Measurements from ENCODE around the gene SURF2. TPM values are rescaled to one million over a fixed set of nuclear protein-coding genes. Genes with fewer than 3 reads are reported as not detected.

SURF2 gene
- polyA plus RNA-seq, 1 of the 3 experiments (the other 2 are of a cell fraction): 46.8 TPM

DNA sequence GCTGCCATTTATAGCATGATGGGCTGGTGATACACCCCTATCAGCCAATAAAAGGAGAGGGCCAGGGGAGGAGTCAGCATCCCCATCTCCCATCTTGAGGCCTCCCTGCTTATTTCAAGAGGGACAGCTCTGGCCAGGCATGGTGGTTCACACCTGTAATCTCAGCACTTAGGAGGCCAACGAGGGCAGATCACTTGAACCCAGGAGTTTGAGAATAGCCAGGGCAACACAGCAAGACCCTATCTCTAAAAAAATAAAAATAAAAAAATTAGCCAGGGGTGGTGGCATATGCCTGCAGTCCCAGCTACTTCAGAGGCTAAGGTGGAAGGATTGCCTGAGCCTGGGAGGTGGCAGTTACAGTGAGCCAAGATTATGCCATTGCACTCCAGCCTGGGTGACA lies 51.7 kb downstream of the SURF2 start:
- Histone ChIP-seq H3K36me3 (replicated peaks in 1 of 2; ENCODE audit: control insufficient read depth in 1 of 2, insufficient read depth in 2 of 2, low read length in 1 of 2) (peaks cover 32 to 54% of the 10 kb centered on the region in 2 experiments), H4K20me1 (ENCODE audit: insufficient read depth) (no peaks in the 10 kb centered on the region), H3K4me2 (no peak overlapping the region), H3K9me3 (no peaks in the 10 kb centered on the region), H3K27me3 (ENCODE audit: insufficient read depth) (no peaks in the 10 kb centered on the region), H3K4me3 (ENCODE audit: low read depth in 2 of 2, low read length in 1 of 2) (no peak overlapping the region), H3K27ac (ENCODE audit: low read depth in 2 of 2, low read length in 1 of 2) (no peak overlapping the region), H3F3A (replicated peaks; ENCODE audit: insufficient read depth) (peaks cover 4% of the 10 kb centered on the region), H3K9me2 (no peaks in the 10 kb centered on the region), H3K9ac (no peak overlapping the region), H3K79me2 (ENCODE audit: insufficient read depth) (0 out of 2 replicates have a peak, but pooled peaks cover 6% of the 10 kb centered on the region), H2AFZ (ENCODE audit: low read depth) (no peak overlapping the region), H3K4me1 (ENCODE audit: control insufficient read depth in 1 of 2, insufficient read depth in 2 of 2, low read depth in 1 of 2, low read length in 1 of 2) (no peaks in the 10 kb centered on the region)
- WGBS (ENCODE audit: low lambda C conversion rate): 67% methylated on average over 1 of the region's 1 CpG
- ChIA-PET POLR2A (no interaction called here), CTCF (interaction anchor here (1.2 to 1.4 kb wide), 3 partner anchors 51 to 82 kb away, joined by 3 to 4 read pairs (median 3); partner anchors contain the start of gene SLC2A6)
- TF ChIP-seq FOSL2 (IDR thresholded peaks at IDR 0.05; ENCODE audit: borderline replicate concordance, low read depth) (no peak), NFIC (IDR thresholded peaks at IDR 0.05; ENCODE audit: borderline replicate concordance) (no peak), RXRA (IDR thresholded peaks at IDR 0.05; ENCODE audit: borderline replicate concordance, low read depth) (no peak), RFX5 (IDR thresholded peaks at IDR 0.05; ENCODE audit: low read length) (no peak), EZH2phosphoT487 (IDR thresholded peaks at IDR 0.05; ENCODE audit: borderline replicate concordance, low read depth) (no peak), RCOR1 (IDR thresholded peaks at IDR 0.05; ENCODE audit: low read length) (no peak), SIN3A (IDR thresholded peaks at IDR 0.05; ENCODE audit: borderline replicate concordance, low read depth, low read length) (no peak), ELF1 (IDR thresholded peaks at IDR 0.05) (no peak), NRF1 (IDR thresholded peaks at IDR 0.05; ENCODE audit: low read depth, low read length) (no peak), YY1 (IDR thresholded peaks at IDR 0.05; ENCODE audit: low read depth) (no peak), TAF1 (IDR thresholded peaks at IDR 0.05; ENCODE audit: borderline replicate concordance, low read depth, low read length) (no peak), IRF3 (IDR thresholded peaks at IDR 0.05; ENCODE audit: low read depth, low read length) (no peak), RAD21 (IDR thresholded peaks at IDR 0.05; ENCODE audit: low read length) (no peak), JUND (IDR thresholded peaks at IDR 0.05) (no peak)
- TF ChIP-seq, protein P1, sequence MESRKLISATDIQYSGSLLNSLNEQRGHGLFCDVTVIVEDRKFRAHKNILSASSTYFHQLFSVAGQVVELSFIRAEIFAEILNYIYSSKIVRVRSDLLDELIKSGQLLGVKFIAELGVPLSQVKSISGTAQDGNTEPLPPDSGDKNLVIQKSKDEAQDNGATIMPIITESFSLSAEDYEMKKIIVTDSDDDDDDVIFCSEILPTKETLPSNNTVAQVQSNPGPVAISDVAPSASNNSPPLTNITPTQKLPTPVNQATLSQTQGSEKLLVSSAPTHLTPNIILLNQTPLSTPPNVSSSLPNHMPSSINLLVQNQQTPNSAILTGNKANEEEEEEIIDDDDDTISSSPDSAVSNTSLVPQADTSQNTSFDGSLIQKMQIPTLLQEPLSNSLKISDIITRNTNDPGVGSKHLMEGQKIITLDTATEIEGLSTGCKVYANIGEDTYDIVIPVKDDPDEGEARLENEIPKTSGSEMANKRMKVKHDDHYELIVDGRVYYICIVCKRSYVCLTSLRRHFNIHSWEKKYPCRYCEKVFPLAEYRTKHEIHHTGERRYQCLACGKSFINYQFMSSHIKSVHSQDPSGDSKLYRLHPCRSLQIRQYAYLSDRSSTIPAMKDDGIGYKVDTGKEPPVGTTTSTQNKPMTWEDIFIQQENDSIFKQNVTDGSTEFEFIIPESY (IDR thresholded peaks at IDR 0.05; ENCODE audit: borderline replicate concordance, low read depth): no peak
- TF ChIP-seq, protein P2, sequence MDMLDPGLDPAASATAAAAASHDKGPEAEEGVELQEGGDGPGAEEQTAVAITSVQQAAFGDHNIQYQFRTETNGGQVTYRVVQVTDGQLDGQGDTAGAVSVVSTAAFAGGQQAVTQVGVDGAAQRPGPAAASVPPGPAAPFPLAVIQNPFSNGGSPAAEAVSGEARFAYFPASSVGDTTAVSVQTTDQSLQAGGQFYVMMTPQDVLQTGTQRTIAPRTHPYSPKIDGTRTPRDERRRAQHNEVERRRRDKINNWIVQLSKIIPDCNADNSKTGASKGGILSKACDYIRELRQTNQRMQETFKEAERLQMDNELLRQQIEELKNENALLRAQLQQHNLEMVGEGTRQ (IDR thresholded peaks at IDR 0.05; ENCODE audit: borderline replicate concordance, low read depth, low read length): no peak
- TF ChIP-seq, protein P3, sequence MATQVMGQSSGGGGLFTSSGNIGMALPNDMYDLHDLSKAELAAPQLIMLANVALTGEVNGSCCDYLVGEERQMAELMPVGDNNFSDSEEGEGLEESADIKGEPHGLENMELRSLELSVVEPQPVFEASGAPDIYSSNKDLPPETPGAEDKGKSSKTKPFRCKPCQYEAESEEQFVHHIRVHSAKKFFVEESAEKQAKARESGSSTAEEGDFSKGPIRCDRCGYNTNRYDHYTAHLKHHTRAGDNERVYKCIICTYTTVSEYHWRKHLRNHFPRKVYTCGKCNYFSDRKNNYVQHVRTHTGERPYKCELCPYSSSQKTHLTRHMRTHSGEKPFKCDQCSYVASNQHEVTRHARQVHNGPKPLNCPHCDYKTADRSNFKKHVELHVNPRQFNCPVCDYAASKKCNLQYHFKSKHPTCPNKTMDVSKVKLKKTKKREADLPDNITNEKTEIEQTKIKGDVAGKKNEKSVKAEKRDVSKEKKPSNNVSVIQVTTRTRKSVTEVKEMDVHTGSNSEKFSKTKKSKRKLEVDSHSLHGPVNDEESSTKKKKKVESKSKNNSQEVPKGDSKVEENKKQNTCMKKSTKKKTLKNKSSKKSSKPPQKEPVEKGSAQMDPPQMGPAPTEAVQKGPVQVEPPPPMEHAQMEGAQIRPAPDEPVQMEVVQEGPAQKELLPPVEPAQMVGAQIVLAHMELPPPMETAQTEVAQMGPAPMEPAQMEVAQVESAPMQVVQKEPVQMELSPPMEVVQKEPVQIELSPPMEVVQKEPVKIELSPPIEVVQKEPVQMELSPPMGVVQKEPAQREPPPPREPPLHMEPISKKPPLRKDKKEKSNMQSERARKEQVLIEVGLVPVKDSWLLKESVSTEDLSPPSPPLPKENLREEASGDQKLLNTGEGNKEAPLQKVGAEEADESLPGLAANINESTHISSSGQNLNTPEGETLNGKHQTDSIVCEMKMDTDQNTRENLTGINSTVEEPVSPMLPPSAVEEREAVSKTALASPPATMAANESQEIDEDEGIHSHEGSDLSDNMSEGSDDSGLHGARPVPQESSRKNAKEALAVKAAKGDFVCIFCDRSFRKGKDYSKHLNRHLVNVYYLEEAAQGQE (IDR thresholded peaks at IDR 0.05; ENCODE audit: low read depth, low read length): no peak
- DNase-seq: no peak

Small RNA genes within 50 kb of the gene (small RNA-seq; reads per million reads assigned to genes)
- 0 reads per million in 7 experiments for gene RF00019
- 0 reads per million in 7 experiments for gene SNORD24
- gene SNORD36A: 0 reads per million in 7 experiments
- 0 reads per million in 7 experiments for gene SNORD36B
- 0 reads per million in 7 experiments for gene SNORD36C

Other genes starting within 250 kb of the SURF2 start
- gene RALGDS, start 235.3 kb upstream of the SURF2 start, polyA plus RNA-seq (2012; rRNA removed): 64.1 and 64.7 TPM in 2 replicates
- gene GBGT1, start 192.6 kb upstream of the SURF2 start, polyA plus RNA-seq (2012; rRNA removed): 0.45 and 0.51 TPM in 2 replicates
- not detected in 2 replicates for gene OBP2B, start 147.3 kb upstream of the SURF2 start, polyA plus RNA-seq (2012; rRNA removed)
- not detected in 2 replicates for gene ABO, start 81.3 kb upstream of the SURF2 start, polyA plus RNA-seq (2012; rRNA removed)
- 42.1 and 44.5 TPM in 2 replicates for gene SURF6, start 20.4 kb upstream of the SURF2 start, polyA plus RNA-seq (2012; rRNA removed)
- gene MED22, start 8.4 kb upstream of the SURF2 start, polyA plus RNA-seq (2012; rRNA removed): 23.0 and 27.9 TPM in 2 replicates
- gene RPL7A, start 8.3 kb upstream of the SURF2 start, polyA plus RNA-seq (2012; rRNA removed): 3,936 and 4,121 TPM in 2 replicates
- gene SURF1, start 63 bp upstream of the SURF2 start, polyA plus RNA-seq (2012; rRNA removed): 97.9 and 103 TPM in 2 replicates
- gene SURF4, start 19.5 kb downstream of the SURF2 start, polyA plus RNA-seq (2012; rRNA removed): 156 and 165 TPM in 2 replicates
- gene STKLD1, start 19.8 kb downstream of the SURF2 start, polyA plus RNA-seq (2012; rRNA removed): 2.3 and 2.5 TPM in 2 replicates
- gene REXO4, start 61.5 kb downstream of the SURF2 start, polyA plus RNA-seq (2012; rRNA removed): 34.2 and 37.3 TPM in 2 replicates
- 10.6 and 12.3 TPM in 2 replicates for gene ADAMTS13, start 65.8 kb downstream of the SURF2 start, polyA plus RNA-seq (2012; rRNA removed)
- 15.2 and 16.8 TPM in 2 replicates for gene CACFD1, start 103.4 kb downstream of the SURF2 start, polyA plus RNA-seq (2012; rRNA removed)
- gene SLC2A6, start 122.5 kb downstream of the SURF2 start, polyA plus RNA-seq (2012; rRNA removed): 5.2 and 7.7 TPM in 2 replicates
- not detected in 2 replicates for gene MYMK, start 168.4 kb downstream of the SURF2 start, polyA plus RNA-seq (2012; rRNA removed)
- gene ADAMTSL2, start 178.2 kb downstream of the SURF2 start, polyA plus RNA-seq (2012; rRNA removed): 0.21 and 0.31 TPM in 2 replicates